GM18519 (cell line): ENCODE measurements around the gene TGFBRAP1.
"Not testable (repeated sequence)": the region's sequence is repeated elsewhere in the genome, so short reads cannot be mapped to it uniquely, and the experiment has no call there.

Experiments
- ATAC-seq: cut with Tn5 transposase; IDR thresholded peaks from one replicate; pipeline ENCODE4 v1.9.1; 2021; ENCODE audit warnings: mild to moderate bottlenecking, moderate library complexity; ENCODE audit not compliant: unreplicated experiment, low FRiP score

TGFBRAP1 gene

DNA sequence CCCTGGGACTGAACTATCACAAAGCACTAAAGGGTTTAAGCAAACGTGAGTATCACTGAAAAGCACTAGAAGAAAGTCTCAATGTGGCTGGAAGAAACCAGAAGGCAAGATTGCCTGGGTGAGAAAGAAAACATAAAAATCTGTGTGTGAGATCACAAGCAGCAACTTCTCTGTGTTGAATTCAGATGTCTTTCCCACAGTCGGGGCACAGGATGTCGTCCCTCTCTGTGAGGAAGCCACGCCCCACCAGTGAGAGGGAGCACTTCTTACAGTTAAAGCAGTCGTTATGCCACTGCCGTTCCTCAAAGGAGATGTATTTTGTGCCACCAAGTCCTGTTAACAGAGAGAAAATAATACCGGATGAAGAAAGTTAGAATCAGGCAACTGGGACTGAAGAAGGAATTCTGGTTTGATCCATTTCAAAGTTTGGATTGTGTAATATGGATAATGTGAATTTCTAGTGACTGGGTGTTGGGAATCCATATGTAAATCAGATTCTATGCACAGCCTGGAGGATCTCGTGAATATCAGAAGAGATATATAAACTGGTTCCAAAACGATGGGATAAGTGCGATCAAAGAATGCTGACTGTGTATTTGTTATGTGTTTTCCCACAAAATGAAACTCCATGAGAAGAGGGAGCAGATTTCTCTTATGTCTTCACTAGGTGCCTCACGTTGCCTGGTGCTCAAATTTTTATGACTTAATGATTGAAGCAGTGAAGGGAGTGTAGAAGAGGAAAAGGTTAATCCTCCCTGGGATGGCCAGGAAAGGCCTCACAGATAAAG lies 31.8 kb upstream of the TGFBRAP1 start:
- no peak for ATAC-seq

DNA sequence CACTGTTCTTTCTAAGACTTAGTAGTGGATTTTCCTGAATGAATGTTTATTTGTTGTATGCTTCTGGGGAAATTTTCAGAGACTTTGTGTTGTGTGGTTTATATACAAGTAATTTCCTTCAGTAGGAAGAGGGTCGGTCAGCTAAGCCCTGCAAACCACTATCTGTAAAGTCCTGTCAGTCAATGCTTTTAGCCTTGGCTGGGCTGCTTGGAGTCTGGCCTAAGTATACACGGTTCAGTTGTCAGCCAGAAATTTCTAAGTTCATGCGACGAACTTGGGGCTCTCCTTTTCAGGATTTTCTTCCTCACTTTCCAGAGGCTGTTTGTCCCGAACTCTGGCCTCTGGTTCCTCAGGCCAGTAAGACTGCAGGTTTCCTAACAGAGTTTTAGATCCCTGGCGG lies 29.1 kb upstream of the TGFBRAP1 start:
- no peak for ATAC-seq

DNA sequence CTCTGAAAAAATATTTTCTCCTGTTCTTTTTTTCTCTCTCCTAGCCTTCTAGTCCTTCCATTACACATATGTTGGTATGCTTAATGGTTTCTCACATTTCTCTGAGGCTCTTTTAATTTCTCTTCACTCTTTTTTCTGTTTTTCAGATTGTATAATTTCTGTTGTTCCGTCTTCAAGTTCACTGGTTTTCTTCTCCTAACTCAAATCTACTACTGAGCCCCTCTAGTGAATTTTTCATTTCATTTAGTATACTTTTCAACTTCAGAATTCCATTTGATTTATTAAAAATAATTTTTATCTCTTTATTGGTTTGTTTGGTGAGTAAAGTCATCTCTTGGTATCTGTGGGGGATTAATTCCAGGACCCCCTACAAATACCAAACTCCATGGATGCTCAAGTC lies 27.6 kb upstream of the TGFBRAP1 start:
- no peak for ATAC-seq

DNA sequence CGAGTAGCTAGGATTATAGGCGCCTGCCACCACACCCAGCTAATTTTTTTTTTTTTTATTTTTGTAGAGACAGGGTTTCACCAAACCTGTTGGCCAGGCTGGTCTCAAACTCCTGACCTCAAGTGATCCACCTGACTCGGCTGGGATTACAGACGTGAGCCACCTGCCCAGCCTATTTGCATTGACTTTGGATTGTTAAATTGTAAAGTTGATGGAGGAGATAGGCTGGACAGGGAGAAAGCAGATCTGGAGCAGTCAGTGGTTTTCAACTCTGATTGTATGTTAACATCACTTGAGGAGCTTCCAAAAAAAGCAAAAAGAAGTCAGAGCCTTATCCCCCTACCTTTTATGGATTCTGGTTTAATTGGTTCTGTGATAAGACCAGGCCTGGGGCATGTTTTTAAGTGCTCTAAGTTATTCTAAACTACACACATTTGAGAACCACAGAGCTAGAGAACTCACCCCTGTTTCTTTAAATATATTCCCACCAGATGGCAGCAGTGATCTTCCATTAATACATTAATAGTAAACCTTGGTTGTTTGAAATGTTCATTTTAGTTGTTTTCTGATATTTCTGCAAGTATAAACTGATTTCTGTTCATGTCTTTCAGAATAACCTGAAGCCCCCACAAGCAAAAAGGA lies 15.3 kb upstream of the TGFBRAP1 start:
- no peak for ATAC-seq

DNA sequence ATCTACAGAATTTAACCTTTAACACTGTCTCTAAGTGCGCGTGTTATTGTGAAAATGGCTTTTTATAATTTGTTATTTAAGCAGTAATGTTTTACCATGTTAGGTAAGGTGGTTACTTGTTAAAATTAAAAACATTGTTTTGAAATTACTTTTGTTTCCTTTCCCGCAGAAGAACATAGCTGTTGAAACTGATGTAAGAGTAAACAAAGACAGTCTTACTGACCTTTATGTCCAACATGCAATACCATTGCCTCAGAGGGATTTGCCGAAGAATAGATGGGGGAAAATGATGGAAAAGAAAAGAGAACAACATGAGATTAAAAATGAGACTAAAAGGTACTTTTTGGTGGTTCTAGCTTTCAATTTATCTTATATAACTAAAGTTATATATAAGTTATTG lies 9.9 kb upstream of the TGFBRAP1 start:
- ATAC-seq, result no peak

DNA sequence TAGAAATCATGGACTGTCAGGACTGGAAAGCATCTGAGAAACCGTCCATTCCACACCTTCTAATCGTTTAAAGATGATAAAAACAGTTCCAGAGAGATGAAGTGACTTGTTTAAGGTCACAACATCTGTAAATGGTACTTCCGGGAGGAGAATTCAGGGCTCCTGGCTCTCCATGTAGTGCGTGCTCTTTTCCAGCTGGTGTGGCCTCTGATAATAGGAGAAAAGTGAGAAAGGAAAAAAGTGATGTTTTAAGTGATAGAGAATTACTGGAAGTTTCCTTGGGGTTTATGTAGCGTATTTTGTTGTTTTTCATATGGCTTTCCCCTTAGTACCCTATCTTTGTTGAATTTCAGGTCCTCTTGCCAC lies 8.5 kb upstream of the TGFBRAP1 start:
- ATAC-seq, result peak; percentile 16

DNA sequence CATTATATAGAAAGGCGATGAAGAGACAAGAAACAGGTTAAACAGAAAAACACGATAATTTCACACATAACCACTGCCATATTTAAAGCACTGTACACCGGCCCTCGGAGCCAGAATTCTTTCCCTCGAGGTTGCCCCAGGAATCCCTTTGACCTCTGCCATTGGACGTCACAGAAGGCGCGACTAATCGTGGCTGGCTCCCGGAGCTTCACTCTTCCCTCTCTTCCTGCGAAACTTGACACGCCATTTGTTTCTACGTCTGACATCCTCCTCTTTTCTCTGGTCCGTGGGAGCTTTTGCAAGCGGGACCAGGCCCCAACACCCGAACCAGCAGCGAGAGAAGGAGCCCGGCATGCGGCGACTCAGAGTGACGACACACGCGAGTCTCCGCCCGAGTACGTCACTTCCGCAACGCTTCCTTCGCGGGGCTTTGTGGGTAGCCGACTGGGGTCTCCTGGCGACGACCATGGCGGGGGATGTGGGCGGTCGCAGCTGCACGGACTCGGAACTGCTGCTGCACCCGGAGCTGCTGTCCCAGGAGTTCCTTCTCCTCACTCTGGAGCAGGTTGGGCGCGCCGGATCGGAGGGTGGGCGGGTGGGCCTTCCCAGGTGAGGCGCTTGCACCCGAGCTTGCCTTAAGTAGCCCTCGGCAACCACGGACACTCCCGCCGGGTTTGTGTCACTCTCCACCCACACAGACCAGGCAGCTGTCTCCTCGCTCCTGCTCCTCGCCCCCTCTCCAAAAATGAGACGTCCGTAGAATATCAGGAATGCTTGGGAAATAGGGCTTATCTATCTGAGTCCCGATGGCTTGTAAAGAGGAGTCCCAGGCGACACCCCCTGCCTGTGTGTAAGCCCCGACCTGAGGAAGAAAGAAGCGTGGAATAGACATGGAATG lies 7.8 kb upstream of the TGFBRAP1 start, which contains the start of gene C2orf49:
C2orf49 (plus strand) TSS at position 419 of the 898 bp plus-strand sequence; CDS start at position 467, 48 bp downstream.
- peak; percentile 73 for ATAC-seq

DNA sequence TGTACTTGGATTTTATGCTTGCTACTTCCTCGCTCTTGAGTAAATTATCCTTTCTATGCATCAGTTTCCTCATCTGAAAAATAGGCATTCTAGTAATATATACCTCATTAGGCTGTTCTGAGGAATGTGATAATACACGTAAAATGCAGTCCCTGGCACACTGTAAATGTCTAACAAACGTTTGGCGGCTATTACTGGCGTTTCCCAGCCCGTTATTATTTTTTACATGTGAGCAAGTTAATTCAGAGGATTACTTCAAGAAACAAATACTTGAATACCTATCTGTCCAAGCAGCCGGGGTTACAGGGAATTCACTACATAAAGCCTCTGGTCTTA lies 7.2 kb upstream of the TGFBRAP1 start:
- no peak for ATAC-seq

DNA sequence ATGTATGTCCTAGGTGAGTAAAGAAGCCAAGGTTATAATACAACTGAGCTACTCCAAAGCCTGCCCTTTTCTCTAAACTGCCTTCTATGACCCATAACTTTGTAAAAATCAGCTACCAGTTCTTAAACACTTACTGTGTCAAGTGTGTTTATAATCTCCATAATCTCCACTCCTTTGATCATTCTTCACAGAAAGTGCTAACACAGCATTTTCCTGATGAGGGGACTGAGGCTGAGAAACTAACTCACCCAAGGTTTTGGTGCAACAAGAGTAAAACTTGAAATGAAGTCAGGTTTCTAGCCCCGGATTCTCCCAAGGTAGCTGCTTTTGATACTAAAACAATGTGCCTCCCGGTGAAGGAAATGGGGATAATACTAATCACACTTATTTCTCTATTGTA lies 5.9 kb upstream of the TGFBRAP1 start:
- ATAC-seq, result no peak

DNA sequence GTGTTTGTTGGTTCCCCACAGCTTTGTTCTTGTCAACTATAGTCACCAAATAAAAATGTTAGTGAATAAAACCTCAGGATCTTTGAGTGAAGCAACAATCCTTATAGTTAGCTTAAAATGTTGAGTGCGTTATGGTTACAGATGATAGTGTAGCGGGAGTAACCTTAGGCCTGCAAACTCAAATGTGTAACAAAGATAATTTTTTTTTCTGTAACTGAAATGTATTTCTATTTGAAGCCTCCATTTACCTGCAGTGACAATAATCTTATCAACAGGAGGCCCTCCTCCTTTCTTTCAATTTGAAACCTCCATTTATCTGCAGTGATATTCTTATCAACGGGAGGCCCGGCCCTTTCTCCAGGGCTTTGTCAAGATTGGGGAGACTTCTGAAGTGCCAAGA lies 4.7 kb upstream of the TGFBRAP1 start:
- ATAC-seq, result no peak

DNA sequence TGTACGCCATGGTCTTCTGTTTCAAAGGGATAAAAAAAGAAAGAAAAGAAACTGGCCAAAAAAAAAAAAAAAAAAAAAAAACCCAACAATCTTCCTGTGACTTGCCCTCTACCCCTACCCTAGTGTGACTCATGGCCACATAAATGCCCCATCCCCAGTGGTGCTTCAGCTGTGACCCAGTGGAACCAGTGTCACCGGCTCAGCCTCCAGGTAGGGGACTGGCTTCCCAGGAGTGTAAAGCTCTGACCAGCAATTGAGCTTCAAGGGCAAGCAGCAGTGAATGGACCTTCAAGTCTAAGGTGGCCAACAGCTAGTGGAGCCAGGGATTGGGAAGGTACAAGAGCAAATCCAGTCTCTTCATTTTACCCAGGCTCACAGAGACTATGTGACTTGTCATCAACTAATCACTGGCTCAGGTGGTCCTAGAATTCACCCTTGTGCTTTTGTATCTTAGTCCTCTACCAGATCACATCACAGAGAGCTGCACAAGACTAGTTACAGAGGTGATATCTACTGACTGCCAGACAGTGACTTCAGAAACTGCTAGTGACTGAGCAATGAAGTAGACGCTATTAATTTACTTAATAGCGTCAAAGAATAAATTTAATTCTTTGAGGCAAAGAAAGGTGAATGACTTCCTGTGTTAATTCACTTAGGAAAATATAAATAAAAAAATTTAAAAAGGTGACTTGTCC lies 1.3 kb upstream of the TGFBRAP1 start:
- ATAC-seq, result no peak

DNA sequence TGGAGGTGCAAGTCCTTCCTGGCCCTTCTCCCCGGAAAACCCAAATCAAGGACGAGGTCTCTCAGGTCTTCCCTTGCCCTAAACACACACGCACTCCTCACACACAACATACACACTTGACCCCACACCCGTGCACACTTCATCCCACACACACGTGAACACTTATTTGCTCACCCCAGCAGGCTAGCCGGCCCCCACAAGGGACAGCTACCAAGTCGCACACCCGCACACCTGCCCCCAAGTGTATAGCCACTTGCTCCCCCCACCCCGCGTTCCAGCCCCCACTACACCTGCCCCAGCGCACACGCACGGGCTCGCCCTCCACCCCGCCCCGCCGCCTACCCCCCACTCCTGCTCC lies 359 bp downstream of the TGFBRAP1 start:
- ATAC-seq, result no peak

DNA sequence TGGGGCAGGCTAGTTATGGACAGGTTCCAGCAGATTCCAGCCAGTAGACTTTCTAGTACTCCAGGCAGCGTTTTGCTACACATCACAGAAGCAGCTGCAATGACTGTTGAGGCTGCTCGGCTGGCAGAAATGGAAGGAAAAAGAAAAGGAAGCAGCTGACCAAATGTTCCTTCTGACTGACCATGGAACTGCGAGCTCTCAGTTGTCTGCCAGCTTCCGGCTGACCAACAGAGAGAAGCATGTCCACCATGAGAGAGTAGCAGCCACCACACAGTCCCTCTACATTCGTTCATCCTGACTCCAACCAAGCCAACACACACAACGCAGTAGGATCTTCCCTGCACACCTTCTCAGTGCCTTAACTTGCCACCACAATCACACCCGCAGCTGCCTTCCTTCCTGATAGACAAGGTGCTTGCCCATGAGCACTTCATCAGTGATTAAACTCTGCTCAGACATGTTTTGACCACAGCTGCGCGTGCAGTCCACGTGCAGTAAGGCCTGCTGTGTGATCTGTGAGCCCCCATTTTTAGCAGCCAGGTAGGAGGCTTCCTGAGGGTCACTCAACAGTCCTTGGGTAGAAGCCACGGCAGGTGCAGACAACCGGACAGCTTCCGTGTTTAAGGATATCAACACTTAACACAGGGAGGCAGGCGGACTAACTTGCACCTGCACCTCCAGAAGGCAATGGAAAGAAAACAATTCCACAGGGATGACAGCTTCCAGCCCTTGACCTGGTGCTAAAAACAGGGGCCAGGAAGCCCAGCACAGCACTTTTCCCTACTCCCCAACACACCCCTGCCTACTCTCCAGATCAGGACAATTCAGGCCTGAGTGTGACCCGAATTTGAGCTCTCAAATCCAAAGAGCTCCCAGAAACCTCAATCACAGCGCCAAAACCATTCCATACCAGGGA lies 996 bp downstream of the TGFBRAP1 start:
- no peak for ATAC-seq

DNA sequence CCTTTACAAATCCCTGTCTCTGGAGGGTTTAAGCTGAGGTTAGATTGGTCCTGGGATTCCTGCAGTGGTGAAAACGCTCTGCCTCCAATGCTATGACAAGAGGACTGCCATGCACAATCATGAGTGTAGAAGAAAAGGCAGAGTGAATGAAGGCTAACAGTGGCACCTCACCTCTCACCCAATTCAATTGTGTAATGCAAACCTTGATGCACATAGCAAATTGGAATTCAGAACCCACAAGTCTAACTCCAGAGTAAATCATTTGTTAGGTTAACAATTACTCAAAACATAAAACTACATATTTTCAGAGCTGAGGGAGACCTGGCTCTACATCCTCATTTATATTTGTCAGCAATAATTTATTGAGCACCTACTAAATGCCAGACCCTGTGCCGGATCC lies 1.8 kb downstream of the TGFBRAP1 start:
- ATAC-seq, result no peak

DNA sequence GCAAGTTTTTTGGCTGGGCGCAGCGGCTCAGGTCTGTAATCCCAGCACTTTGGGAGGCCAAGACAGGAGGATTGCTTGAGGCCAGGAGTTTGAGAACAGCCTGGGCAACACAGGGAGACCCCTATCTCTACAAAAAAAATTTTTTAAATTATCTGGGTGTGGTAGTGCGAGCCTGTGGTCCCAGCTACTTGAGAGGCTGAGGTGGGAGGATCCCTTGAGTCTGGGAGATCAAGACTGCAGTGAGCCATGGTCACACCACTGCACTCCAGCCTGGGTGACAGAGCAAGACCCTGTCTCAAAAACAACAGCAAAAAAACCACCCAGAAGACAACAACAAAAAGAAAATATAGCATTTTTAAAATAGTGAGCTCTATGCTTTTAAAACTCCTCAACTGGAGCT lies 2.3 kb downstream of the TGFBRAP1 start:
- not testable (repeated sequence) for ATAC-seq

DNA sequence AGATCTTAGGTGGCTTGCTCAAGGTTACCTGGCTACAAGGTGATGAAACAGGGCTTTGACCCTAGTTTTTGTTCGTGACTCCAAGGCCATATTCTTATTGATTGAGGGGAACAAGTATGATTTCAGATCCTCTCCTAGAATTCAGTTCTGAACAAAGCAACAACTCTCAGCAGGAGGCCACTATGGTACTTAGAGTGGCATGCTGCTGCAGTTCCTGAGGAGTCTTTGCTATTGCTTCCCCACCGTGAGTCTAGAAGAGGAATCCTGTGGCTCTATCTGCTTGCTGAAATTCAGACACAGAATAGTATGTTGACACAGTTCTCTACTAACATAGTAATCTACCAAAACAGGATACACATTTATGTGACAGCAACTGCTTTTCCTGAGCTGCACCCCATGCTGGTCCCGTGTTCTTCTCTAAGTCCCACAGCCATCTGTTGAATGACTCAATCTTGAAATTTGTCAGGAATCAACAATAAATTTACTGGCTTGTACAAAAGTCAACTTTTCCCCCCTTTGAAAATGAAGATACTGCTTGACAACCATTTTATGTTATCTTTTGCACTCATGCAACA lies 4.1 kb downstream of the TGFBRAP1 start:
- ATAC-seq, result no peak

DNA sequence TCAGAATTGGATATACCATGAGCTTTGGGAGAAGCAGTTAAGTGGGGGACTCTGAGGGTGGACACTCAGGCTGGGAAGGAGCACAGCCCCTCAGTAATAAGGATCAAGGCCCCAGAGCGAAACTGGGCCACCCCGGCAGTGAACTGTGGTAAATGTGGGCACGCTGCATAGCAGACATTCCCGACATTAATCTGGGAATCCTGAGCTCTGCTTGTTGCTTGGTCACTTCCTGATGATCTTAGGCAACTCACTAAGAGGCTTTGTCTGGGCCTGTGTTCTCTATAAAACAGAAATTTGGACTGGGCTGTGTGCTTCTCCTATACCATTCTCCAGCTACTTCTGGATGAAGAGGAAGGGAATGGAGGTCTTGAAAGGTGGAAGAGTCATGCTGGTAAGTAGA lies 4.8 kb downstream of the TGFBRAP1 start:
- ATAC-seq, result no peak

DNA sequence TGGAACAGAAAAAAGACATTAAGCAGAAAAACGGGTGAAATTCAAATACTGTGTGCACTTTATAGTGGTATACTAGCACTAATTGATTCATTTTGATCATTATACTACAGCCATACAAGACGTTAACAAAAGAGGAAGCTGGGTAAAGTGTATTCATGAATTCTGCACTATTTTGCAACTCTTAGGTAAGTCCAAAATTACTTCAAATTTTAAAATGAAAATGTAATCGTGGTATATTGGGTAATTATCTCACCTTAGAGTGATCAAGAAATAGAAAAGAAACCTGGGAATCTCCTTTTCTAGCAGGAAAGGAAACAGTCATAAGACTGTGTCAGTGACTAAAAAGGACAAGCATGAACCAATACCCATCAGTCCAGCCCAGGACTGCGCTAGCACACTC lies 5.4 kb downstream of the TGFBRAP1 start:
- ATAC-seq, result no peak

DNA sequence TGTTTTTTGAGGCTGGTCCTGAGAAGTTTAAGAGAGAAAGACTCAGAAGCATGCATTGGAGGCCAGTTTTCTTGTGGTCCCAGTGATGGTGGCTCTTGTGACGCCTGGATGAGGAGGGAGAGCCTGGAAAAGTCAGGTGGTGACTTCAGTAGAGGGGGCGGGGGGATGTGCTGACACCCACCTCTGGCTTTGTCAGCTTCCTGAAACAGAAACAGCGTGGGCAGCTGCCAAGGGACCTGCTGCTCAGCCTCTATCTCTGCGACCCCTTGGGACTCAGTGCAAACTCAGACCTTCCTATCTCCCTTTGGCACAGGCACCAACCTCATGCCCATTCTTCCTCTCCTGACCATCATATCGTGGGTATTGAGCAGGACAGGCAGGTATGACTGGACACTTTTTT lies 6.4 kb downstream of the TGFBRAP1 start:
- no peak for ATAC-seq
